Measurements from ENCODE around the gene NCOA7. TPM values are rescaled to one million over a fixed set of nuclear protein-coding genes. Genes with fewer than 3 reads are reported as not detected.

Gene NCOA7
- total RNA-seq, 1 donor from 2014 or later, result 33.4 TPM

GRCh38 chr6:125750692-125751333 lies 39.9 kb upstream of the NCOA7 start:
- ATAC-seq (ENCODE audit: low read depth) (no peak), DNase-seq (no peak)
- Mint-ChIP-seq H3K4me1 (peaks cover 40% of the 10 kb centered on the region), H3K27ac (no peak overlapping the region), H3K27me3 (peaks cover 44% of the 10 kb centered on the region), H3K4me3 (peak overlapping the region; percentile 80), H3K9me3 (no peaks in the 10 kb centered on the region), H3K36me3 (ENCODE audit: low read depth) (no peaks in the 10 kb centered on the region)
- CTCF ChIA-PET, result interaction anchor here (7.5 kb wide), 1 partner anchor 439 kb away, joined by 200 read pairs; no protein-coding TSS in a partner anchor
- no peak for TF ChIP-seq CTCF (IDR thresholded peaks at IDR 0.05)
- POLR2A ChIA-PET, result interaction anchor here (1.4 kb wide), 1 partner anchor 449 kb away, joined by 4 read pairs; the partner anchor contains the start of gene HDDC2
- intact Hi-C loops (cut with micrococcal nuclease), result no loop called here

DNA sequence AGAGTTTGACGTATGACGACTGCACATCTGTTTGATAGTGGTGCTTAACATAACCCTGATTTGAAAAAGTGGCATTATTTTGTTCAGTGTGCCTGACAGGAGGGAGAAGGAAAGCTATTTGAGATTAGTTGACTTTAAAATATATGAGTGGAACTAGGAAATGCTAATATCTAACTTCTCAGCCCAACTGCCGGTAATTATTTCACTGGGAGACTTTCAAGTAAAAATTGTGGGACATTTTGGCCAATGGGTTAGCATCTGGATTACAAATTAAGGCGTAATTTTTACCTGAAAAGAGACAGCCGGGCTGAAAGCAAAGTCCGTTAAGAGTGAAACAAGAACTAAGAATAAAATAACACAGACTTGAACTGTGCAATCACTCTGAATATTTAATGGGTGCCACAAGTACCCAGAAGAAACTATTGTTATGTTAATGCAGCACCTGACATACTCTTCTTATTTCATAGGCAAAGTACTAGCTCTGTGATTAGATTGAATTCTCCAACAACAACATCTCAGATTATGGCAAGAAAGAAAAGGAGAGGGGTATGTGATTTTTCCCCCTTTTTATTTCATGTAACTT lies 39.3 kb upstream of the NCOA7 start:
- no peak overlapping the region for H3K4me3 Mint-ChIP-seq

GRCh38 chr6:125752773-125753172 lies 38.0 kb upstream of the NCOA7 start:
- ChIA-PET CTCF (interaction anchor here (1.0 to 7.5 kb wide), 12 partner anchors 8 to 455 kb away, joined by 3 to 200 read pairs (median 5); partner anchors contain the start of gene HDDC2), POLR2A (interaction anchor here (1.0 to 1.2 kb wide), 2 partner anchors 233 to 452 kb away, joined by 3 read pairs; partner anchors contain the start of gene TRMT11)
- H3K4me1 Mint-ChIP-seq, result peaks cover 26% of the 10 kb centered on the region
- no peaks in the 10 kb centered on the region for H3K36me3 Mint-ChIP-seq (ENCODE audit: low read depth)
- no peak for ATAC-seq (ENCODE audit: low read depth)
- no peak for TF ChIP-seq CTCF (IDR thresholded peaks at IDR 0.05)
- intact Hi-C loops (cut with micrococcal nuclease), result loop anchor here (1.0 to 2.0 kb wide), 3 partner anchors 16 to 438 kb away; no protein-coding TSS in a partner anchor
- H3K9me3 Mint-ChIP-seq, result no peaks in the 10 kb centered on the region
- no peak overlapping the region for H3K27ac Mint-ChIP-seq
- H3K4me3 Mint-ChIP-seq, result no peak overlapping the region
- peaks cover 36% of the 10 kb centered on the region for H3K27me3 Mint-ChIP-seq
- no peak for DNase-seq

More for the DNA sequence above, 39.3 kb upstream of the NCOA7 start:
- Mint-ChIP-seq H3K4me1 (peaks cover 36% of the 10 kb centered on the region), H3K9me3 (no peaks in the 10 kb centered on the region), H3K36me3 (ENCODE audit: low read depth) (no peaks in the 10 kb centered on the region), H3K27ac (no peak overlapping the region), H3K27me3 (peaks cover 40% of the 10 kb centered on the region)
- CTCF ChIA-PET, result interaction anchor here (7.5 kb wide), 1 partner anchor 439 kb away, joined by 200 read pairs; no protein-coding TSS in a partner anchor
- no peak for ATAC-seq (ENCODE audit: low read depth)
- no peak for TF ChIP-seq CTCF (IDR thresholded peaks at IDR 0.05)
- DNase-seq, result no peak
- intact Hi-C loops (cut with micrococcal nuclease), result no loop called here
- POLR2A ChIA-PET, result interaction anchor here (1.0 to 1.4 kb wide), 2 partner anchors 450 to 451 kb away, joined by 3 to 4 read pairs; partner anchors contain the start of gene HDDC2

DNA sequence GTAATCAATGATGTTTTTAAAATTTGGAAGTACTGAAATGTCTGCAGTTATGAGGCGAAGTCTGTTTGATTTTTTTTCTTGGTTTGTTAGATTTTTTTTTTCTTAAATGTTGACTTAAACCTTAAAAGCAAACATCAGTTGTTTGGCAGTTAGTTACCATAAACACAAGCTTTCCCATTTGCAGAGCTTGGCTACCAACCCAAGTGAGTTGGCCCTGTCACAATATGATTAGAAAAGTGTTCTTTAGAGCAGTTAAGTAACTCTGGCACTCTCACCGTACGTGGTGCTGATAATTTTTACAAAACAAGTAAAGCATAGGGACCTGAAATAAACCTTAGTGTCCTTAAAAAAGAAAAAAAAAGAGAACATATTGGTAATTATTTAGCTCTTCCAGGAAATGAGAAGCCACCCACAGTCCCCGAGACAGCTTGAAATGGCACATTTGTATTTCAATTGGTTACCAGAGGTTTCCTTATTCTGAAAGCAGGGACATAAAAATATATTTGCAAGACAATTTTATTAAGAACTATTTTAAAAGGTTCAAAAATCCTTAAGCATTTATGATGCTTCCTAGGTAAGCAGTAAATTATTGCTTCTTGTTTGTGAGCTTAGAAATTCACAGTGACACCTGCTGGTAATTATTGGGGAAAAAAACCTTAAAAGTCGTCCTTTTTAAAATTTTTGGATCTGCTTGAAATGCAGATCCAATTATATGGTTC lies 37.4 kb upstream of the NCOA7 start:
- Mint-ChIP-seq H3K4me1 (peaks cover 20% of the 10 kb centered on the region), H3K36me3 (ENCODE audit: low read depth) (no peaks in the 10 kb centered on the region), H3K27me3 (peaks cover 34% of the 10 kb centered on the region), H3K9me3 (no peaks in the 10 kb centered on the region), H3K27ac (no peak overlapping the region), H3K4me3 (no peak overlapping the region)
- POLR2A ChIA-PET, result interaction anchor here (1.2 kb wide), 1 partner anchor 233 kb away, joined by 3 read pairs; the partner anchor contains the start of gene TRMT11
- no peak for ATAC-seq (ENCODE audit: low read depth)
- no peak for DNase-seq
- intact Hi-C loops (cut with micrococcal nuclease), result loop anchor here (1.0 to 2.0 kb wide), 3 partner anchors 15 to 439 kb away; no protein-coding TSS in a partner anchor
- TF ChIP-seq CTCF (IDR thresholded peaks at IDR 0.05), result no peak
- CTCF ChIA-PET, result interaction anchor here (0.7 to 7.5 kb wide), 15 partner anchors 9 to 456 kb away, joined by 3 to 200 read pairs (median 5); partner anchors contain the start of gene HDDC2

Measured in activated B cell treated with CpG ODN at 0.5 μM for 24 hours (primary cell).